DND-41 (cell line): Measurements from ENCODE around the gene MPST.

Experiments
- ATAC-seq: fragments of 200-7000 bp; cut with Tn5 transposase; 3 replicates; pipeline ENCODE4 v1.9.1; 2021; ENCODE audit warnings: low read depth; ENCODE audit not compliant: insufficient read depth
- DNase-seq: peaks from one replicate; pipeline ENCODE4 v3.0.0-alpha.2; 2020
- H2AFZ ChIP-seq: 2 replicates; pipeline ENCODE4 v1.6.0; 2012; ENCODE audit warnings: low read depth, low read length
- H3K27ac ChIP-seq: 2 replicates; pipeline ENCODE4 v1.5.1; 2012; ENCODE audit warnings: low read length, inconsistent platforms
- H3K27me3 ChIP-seq: fragments of 200-600 bp; sonication (generic); 2 replicates; pipeline ENCODE4 v1.6.0; 2012; ENCODE audit warnings: low read length, mild to moderate bottlenecking, inconsistent platforms; ENCODE audit not compliant: insufficient read depth, poor library complexity
- H3K36me3 ChIP-seq: 2 replicates; pipeline ENCODE4 v1.5.1; 2012; ENCODE audit warnings: low read length, inconsistent platforms; ENCODE audit not compliant: insufficient read depth
- H3K4me1 ChIP-seq: 2 replicates; pipeline ENCODE4 v1.5.1; 2012; ENCODE audit warnings: mild to moderate bottlenecking, low read length; ENCODE audit not compliant: insufficient read depth
- H3K4me2 ChIP-seq: 2 replicates; pipeline ENCODE4 v1.6.0; 2012; ENCODE audit warnings: mild to moderate bottlenecking, moderate library complexity, low read length, inconsistent platforms; ENCODE audit not compliant: insufficient read depth
- H3K4me3 ChIP-seq, 2 experiments: fragments of 200-600 bp in 1 of 2; shearing (Covaris generic) in 1 of 2; 2 replicates each; pipeline ENCODE4 v1.5.1; 2012 to 2016; ENCODE audit warnings: inconsistent platforms in 2 of 2, low read length in 2 of 2, mild to moderate bottlenecking in 2 of 2, low read depth in 1 of 2, moderate library complexity in 1 of 2
- H3K79me2 ChIP-seq: 2 replicates; pipeline ENCODE4 v1.6.0; 2012; ENCODE audit warnings: low read length, inconsistent platforms; ENCODE audit not compliant: insufficient read depth
- H3K9ac ChIP-seq: 2 replicates; pipeline ENCODE4 v1.6.0; 2012; ENCODE audit warnings: low read depth, mild to moderate bottlenecking, inconsistent platforms, low read length, moderate library complexity
- H3K9me3 ChIP-seq: 2 replicates; pipeline ENCODE4 v1.5.1; 2012; ENCODE audit warnings: low read length, moderate library complexity, mild to moderate bottlenecking, inconsistent platforms; ENCODE audit not compliant: insufficient read depth, severe bottlenecking
- H4K20me1 ChIP-seq: 2 replicates; pipeline ENCODE4 v1.6.0; 2012; ENCODE audit warnings: low read length; ENCODE audit not compliant: insufficient read depth
- CTCF ChIP-seq: IDR thresholded peaks from 2 replicates; pipeline ENCODE4 v1.5.1; 2012; ENCODE audit warnings: borderline replicate concordance, low read length, moderate library complexity, mild to moderate bottlenecking; ENCODE audit not compliant: poor library complexity, severe bottlenecking; ENCODE audit errors: extremely low read depth
- EZH2 ChIP-seq: IDR thresholded peaks from 3 replicates; pipeline ENCODE4 v1.6.1; 2012; ENCODE audit warnings: borderline replicate concordance, low read depth, mild to moderate bottlenecking, moderate library complexity, low read length, inconsistent platforms; ENCODE audit not compliant: severe bottlenecking

Gene MPST

DNA sequence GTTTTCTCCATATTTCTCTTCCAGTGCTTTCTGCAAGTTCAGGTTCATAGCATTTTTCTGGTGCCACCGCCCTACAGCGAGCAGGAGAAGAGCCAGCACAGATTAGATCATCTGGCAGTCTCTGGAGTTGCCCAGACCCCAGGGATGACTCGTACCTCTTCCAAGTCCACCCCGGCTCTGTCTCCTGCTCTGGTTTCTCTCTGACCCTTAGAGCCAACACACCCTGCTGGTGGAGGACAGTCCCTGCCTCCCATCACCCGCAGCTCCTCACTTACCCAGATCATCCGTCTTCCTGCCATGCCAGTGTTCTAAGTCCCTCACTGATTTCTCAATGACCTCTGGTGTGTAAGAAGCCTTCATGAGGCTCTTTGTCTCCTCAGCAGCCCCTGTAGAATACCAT is 28.3 kb upstream of the MPST start:
- H3K27ac ChIP-seq: no peak overlapping the region
- no peaks in the 10 kb centered on the region for H3K36me3 ChIP-seq
- no peak for TF ChIP-seq EZH2
- TF ChIP-seq CTCF: no peak
- H3K9me3 ChIP-seq: peaks cover 2% of the 10 kb centered on the region
- H3K9ac ChIP-seq: no peak overlapping the region
- H4K20me1 ChIP-seq: no peaks in the 10 kb centered on the region
- no peak overlapping the region for H2AFZ ChIP-seq
- ATAC-seq (no peak), DNase-seq (no peak)
- no peaks in the 10 kb centered on the region for H3K4me1 ChIP-seq
- peaks cover 12% of the 10 kb centered on the region for H3K27me3 ChIP-seq
- H3K4me2 ChIP-seq: no peak overlapping the region
- H3K4me3 ChIP-seq: no peak overlapping the region
- H3K79me2 ChIP-seq: no peaks in the 10 kb centered on the region

DNA sequence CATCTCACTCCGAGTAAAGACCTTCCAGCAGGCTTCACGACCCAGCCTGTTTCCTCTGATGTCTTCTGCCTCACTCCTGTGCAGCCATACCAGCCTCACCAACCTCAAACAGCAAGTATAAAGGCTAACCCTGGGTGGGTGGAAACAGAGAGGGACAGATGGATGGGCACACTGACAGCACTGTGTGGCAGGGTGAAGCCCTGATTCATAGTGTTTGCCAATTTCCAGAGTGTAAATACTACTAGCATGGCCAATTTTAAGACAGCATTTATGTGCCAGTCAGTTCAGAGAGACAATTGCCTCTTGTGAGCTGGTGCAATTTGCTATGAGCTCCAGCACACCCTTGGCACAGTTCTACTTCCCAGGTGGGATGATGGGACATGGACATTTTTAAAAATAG is 21.8 kb upstream of the MPST start:
- TF ChIP-seq CTCF (no peak), EZH2 (no peak)
- Histone ChIP-seq H2AFZ (no peak overlapping the region), H3K79me2 (no peaks in the 10 kb centered on the region), H3K27me3 (peaks cover 29% of the 10 kb centered on the region), H3K36me3 (no peaks in the 10 kb centered on the region), H3K9ac (no peak overlapping the region), H3K27ac (no peak overlapping the region), H3K4me3 (no peak overlapping the region), H3K4me1 (no peaks in the 10 kb centered on the region), H3K9me3 (no peaks in the 10 kb centered on the region), H3K4me2 (no peak overlapping the region), H4K20me1 (no peaks in the 10 kb centered on the region; the same call in 1 of the 2 replicates)
- no peak for DNase-seq
- no peak for ATAC-seq

DNA sequence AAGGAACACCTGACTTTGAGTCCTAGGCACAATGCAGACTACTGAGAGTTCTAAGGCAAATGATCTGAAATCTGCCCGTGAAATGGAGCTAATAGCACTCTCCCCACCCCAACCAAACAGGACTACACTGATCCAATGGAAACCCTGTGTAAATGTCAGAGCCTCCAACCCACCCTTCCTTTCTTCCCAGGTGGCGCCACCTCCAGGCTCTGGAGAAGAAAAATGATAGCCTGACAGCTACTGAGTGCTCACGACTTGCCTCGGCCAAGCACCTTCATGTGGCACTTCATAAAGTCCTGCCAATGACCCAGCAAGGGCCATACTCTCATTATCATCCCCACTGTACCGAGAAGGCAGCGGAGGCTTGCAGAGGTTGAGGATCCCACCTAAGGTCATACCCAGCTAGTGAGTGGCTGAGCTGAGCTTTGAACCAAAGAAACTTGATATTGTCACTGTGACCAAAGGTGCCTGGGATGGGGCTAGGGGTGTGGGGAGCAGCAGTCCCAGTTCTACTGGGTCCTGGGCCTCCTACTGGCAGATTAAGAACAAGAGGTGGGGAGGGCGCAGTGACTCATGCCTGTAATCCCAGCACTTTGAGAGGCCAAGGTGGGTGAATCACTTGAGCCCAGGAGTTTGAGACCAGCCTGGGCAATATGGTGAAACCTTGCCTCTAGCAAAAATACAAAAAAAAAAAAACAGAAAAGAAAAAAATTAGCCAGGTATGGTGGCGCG is 20.8 kb upstream of the MPST start:
- DNase-seq (no peak), ATAC-seq (no peak)
- H3K9ac ChIP-seq: no peak overlapping the region
- H3K27me3 ChIP-seq: peaks cover 33% of the 10 kb centered on the region
- H4K20me1 ChIP-seq: no peaks in the 10 kb centered on the region; the same call in 1 of the 2 replicates
- H3K4me3 ChIP-seq: no peak overlapping the region
- H3K79me2 ChIP-seq: no peaks in the 10 kb centered on the region
- no peak overlapping the region for H3K27ac ChIP-seq
- H3K36me3 ChIP-seq: no peaks in the 10 kb centered on the region
- no peak overlapping the region for H3K4me2 ChIP-seq
- no peak overlapping the region for H2AFZ ChIP-seq
- no peaks in the 10 kb centered on the region for H3K4me1 ChIP-seq
- no peaks in the 10 kb centered on the region for H3K9me3 ChIP-seq
- TF ChIP-seq CTCF (peak; percentile 36), EZH2 (no peak)
